GM19043 (cell line): Measurements from ENCODE around the gene GK2.

ENCODE experiments used
- ATAC-seq: cut with Tn5 transposase; IDR thresholded peaks from one replicate; pipeline ENCODE4 v1.9.1; 2021; ENCODE audit warnings: low read depth; ENCODE audit not compliant: unreplicated experiment

The GK2 gene

DNA sequence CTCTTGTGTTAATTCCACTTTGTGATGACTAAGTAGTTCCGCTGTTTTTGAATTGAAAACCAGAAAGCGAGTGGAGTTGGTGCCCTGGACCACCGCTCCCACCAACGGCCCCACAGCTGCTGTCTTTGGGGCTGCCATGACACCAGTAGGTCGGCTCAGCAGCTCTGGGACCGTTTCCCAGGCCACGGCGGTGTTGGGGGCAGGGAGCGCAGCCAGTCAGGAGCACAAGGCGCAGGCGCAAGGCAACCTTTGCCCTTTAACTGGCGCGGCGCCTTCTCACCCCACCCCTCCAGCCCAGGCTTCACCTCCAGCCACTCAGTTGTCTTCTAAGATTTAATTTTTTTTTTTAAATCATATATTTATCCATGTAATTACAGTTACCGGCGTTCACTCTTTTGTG, at the start of gene GK2:
Gene GK2 (minus strand): TSS at position 166 of the 400 bp plus-strand sequence. CDS start 28 bp downstream, at position 138.
- no peak for ATAC-seq

DNA sequence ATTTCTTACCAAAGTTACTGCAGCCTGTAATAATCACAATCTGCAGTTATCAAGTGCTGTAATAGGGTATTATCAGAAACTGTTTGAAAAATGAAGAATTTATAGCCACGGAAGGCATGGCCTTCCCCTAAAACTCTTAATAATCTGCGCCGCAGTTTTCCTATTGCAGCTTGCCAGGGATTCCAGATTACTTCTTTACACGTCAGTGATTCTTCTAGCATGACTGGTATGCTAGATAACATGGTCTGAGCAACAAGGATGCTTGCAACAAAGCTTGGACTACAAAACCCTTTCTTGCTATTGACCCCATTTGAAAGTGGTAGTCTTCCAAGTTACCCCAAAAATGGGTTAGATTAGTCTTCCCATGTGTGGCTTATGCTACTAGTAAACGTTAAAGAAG, 47.2 kb upstream of the GK2 start:
- ATAC-seq = no peak

- ATAC-seq = no peak
These were observed 46.6 kb upstream of the GK2 start for GRCh38 chr4:79454656-79455055.

DNA sequence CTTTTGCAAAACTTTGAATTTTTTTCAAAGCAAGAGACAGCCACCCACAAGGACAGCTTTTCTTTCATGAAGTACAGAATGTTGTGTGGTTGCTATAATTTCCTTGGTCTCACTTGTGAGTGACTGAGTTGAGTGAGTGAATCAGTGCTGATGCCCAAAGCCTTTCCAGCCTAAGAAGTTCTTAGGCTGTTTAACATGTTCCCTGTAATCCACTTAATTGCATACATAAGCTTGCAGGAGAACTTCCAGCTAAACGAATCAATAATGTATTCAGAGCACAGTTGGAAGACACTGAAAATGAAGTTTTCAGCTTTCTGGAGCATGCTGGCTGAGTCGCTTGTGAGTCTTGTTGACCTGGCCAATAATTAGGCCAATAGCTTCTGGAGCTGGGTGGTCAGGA, 42.0 kb upstream of the GK2 start:
- no peak for ATAC-seq

- no peak for ATAC-seq
These were observed 38.1 kb upstream of the GK2 start for GRCh38 chr4:79446145-79446544.

GRCh38 chr4:79445371-79445781, 37.3 kb upstream of the GK2 start:
- ATAC-seq = no peak

DNA sequence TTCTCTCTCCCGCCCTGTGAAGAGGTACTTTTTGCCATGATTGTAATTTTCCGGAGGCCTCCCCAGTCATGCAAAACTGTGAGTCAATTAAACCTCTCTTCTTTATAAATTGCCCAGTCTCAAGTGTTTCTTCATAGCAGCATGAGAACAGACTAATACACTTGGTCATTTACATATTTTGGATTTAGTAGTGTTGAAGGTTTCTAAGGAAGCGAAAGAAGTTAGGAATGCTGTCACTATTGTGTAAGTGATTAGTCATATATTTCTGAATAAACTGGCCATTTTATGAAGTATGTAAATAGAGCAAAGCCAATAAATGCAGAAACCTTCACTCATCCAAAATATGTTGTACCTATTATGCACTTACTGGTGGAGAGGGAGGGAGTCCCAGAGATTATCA, 34.4 kb upstream of the GK2 start:
- ATAC-seq = no peak

DNA sequence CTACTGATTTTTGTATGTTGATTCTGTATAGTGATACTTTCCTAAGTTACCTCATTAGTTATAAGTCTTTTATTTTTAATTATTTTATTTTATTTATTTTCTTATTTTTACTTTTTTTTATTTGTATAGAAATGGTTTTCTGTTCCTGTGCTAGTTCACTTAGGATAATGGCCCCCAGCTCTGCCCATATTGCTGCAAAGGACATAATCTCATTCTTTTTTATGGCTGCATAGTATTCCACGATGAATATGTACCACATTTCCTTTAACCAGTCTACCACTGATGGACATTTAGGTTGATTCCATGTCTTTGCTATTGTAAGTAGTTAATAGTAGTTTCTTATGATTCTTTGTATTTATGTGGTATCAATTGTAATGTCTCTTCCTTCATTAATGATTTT, 31.5 kb upstream of the GK2 start:
- no peak for ATAC-seq

- ATAC-seq = no peak
These were observed 23.8 kb upstream of the GK2 start for GRCh38 chr4:79431839-79432238.

DNA sequence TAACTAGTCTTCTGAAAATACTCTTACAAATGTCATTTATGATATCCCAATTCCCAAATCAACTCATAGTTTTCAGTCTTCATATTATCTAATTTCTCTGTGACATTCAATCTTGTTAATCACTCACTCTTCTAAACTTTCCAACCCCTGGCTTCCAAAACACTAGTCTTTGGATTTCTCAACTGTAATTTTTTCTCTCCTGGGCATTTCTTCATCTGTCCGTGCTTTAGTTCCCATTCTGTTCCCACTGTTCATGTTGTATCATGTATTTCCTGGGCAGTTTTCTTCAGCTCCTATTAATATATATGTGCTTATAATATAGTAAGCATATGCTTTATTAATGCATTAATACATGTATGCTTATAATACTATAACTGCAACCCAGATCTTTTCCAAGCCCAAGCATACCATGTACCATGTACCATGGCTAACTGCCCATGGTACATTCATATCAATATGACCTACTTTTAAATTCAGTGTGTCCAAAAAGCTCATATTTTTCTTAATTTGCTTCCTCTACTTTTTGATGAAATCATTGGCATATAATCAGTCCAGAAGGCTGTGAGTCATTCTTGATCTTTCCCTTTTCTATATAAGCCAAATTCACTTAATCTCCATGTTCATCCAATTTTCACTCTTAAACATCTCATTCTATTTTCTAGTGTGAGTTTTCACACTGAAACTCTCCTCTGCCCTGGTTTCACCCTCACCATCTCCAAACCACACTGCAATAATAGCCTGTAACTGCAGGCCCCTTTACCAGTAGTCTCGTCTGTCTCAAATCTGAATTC, 21.3 kb upstream of the GK2 start:
- ATAC-seq = no peak

GRCh38 chr4:79426989-79427388, 19.0 kb upstream of the GK2 start:
- ATAC-seq = no peak

- no peak for ATAC-seq
These were observed 17.6 kb upstream of the GK2 start for GRCh38 chr4:79425586-79425985.

- ATAC-seq = no peak
These were observed 13.5 kb upstream of the GK2 start for GRCh38 chr4:79421483-79421882.

- ATAC-seq = no peak
These were observed 5.9 kb upstream of the GK2 start for GRCh38 chr4:79413886-79414285.

GRCh38 chr4:79413032-79413885, 5.2 kb upstream of the GK2 start:
- ATAC-seq = no peak

- ATAC-seq = no peak
These were observed 3.4 kb downstream of the GK2 start for GRCh38 chr4:79404666-79405065.

DNA sequence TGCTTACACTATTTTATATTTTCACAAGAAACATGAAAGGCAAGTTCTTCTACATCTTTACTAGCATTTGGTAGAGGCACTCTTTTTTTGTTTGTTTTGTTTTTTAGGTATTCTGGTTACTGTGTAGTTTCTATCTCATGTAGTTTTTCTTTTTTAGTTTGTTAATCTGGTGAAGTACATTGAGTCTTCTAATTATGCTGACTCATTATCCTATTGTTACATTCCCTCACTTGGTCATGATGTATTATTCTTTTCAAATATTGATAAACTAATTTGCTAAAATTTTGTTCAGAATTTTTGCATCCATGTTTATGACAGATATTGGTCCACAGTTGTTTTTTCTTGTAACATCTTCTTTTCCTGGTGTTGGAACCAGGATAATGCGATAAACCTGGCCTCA, 4.7 kb downstream of the GK2 start:
- ATAC-seq = no peak

DNA sequence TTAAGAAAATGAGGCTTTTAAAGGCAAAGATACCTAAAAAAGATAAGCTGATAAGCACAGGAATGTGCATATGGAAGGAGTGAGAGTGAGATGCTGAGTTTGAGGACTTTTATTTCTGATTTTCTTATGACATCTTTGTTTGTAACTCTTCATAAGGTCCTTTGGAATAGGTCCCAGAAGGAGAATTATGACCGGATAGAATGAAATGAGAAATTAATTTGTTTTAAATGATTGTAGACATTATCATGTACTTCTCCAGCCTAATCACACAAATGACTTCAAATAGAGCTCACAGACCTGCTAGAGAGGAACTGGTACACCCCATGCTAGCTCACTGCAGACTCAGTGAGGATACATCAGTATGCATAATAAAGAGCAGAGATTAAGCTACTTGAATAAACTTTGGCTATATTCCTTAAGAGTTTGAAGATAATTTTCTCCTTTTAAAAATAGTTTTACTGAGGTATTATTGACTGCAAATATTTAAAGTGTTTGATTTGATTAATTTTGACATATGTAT, 5.6 kb downstream of the GK2 start:
- no peak for ATAC-seq

DNA sequence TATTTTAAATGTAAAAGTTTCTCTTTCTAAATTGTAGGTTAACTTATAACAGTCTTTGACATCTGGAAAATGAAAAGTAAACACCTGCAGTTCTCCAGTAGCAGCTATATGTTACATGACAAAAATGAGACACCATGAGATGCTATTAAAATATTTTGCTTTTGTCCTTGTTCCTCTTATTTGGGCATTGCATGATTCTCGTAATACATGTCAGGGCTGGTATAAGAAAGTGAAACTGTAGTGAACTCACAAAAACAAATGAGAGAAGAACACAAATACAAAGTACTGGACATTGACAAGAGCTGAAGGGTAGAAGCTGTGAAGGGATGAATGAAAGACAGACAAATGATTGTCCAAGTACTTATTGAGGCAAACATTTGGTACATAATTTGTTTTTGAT, 9.0 kb downstream of the GK2 start:
- ATAC-seq = no peak

DNA sequence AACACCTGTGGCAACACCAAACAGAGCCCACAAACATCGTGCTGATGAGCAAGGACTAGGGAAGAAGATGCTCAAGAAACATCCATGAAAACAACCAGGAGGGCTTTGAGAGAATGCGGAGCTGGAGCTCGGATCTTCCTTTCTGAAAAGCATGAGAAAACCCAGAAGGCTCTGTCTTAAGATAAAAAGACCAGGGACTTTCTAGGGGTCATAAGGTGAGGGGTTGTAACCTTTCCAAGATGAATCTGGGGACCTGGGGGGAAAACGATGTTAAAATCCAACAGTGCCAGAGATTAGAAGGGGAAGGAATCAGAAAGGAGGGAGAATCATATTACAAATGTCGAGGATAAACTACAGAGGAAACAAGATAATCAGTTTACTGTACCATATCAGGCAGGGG, 10.1 kb downstream of the GK2 start:
- no peak for ATAC-seq

DNA sequence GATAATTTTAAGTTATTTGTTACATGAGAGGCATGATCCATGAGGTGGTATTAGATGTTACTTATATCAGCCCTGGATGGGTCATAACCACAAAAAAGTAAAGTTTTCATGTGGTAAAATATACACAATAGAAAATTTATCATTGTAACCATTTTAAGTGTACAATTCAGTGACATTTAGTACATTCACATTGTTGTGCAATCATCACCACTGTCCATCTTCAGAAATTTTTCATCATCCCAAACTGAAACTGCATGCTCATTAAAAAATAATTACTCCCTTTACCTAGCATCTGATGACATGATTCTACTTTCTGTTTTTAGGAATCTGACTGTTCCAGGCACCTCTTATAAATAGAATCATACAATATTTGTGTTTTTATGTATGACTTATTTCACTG, 11.2 kb downstream of the GK2 start:
- ATAC-seq = no peak

- ATAC-seq = no peak
These were observed 12.2 kb downstream of the GK2 start for GRCh38 chr4:79395841-79396240.
